T-helper 2 cell treated with Interferon-gamma antibody and Interleukin-4, amounts not matched to agents 100 ng/mL and 5 ng/mL, for 36 hours (primary cell): ENCODE measurements around the gene SMIM13. TPM values are rescaled to one million over a fixed set of nuclear protein-coding genes. Genes with fewer than 3 reads are reported as not detected.

ENCODE experiments used
- intact Hi-C: fragments of 100-400 bp; cut with micrococcal nuclease; formaldehyde crosslinking; loops from one replicate; pipeline ENCODE4 v1.15.1; 2023
- total RNA-seq: library from RNA; stranded (reverse); gene quantifications from 2 replicates; pipeline ENCODE4 v1.2.3, GENCODE V29; 2022

Gene SMIM13
- total RNA-seq, 1 donor from 2014 or later: 11.9 TPM

DNA sequence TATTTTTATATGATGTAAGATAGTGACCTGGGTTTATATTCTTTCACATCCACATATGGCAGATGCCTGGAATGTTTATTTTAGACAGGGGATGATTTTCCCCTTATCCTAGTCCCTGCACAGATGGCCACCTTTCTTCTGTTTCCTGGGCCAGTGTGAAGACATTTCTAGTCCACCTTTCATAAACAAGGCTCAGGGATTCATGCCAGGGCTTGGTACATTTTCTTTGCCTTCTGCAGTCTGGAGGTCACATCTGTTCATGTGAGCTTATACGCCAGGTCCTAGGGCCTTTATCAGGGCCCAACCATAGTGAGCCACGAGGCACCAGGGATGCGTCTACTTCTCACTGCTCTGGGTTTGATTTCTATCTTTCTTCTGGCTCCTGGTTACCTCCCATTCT is 55.9 kb downstream of the SMIM13 start:
- intact Hi-C loops: no loop called here

DNA sequence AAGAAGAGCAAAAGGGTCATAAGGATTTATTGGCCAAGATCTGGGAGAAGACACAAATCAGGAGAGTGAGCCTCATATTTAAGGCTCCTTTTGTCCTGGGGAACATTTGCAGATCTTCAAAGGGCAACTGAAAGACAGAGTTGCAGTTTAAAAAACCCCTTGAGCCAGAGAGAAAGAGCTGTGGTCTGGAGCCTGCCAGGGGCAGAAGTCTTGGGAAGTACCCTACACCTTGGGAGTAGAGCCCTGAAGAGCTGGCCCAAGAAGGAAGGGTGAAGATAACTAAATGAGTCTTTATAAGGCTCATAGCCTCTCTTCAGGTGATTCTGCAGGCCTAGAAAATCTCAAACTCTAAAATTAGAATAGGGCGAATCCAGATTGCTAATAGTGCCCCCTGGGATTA is 57.9 kb downstream of the SMIM13 start:
- intact Hi-C loops: no loop called here

DNA sequence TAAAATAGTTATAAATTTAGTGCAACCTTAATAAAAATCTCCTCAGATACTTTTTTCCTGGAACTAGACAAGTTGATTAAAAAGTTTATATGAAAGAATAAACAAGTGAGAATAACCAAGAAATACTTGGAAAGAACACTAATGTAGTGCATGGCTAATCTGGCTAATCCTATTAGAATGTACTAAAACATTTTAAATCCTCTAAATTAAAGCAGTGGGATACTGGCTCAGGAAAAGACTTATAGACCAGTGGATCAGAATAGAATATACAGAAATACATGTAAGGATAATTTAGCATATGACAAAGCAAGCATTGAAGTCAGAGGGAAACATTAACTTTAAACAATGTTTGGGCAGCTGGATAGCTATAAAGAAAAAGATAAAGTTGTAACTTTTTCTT is 58.9 kb downstream of the SMIM13 start:
- intact Hi-C loops: no loop called here

DNA sequence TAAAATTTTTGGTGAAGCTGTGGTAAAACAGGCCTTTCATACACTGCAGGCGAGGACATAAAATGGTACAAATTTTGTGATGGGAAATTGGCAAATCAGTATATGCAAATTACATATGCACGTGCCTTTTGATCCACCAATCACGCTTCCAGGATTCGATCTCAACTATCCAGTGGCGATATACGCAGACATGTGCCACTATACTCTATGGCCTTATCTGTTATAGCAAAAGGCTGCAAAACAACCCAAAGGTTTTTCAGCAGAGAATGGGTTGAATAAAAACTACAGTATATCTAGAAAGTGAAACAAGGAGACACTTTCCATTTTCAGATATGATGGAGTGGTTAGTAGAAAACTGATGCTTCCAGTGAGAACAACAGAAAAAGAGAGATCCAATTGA is 59.8 kb downstream of the SMIM13 start:
- intact Hi-C loops: no loop called here

DNA sequence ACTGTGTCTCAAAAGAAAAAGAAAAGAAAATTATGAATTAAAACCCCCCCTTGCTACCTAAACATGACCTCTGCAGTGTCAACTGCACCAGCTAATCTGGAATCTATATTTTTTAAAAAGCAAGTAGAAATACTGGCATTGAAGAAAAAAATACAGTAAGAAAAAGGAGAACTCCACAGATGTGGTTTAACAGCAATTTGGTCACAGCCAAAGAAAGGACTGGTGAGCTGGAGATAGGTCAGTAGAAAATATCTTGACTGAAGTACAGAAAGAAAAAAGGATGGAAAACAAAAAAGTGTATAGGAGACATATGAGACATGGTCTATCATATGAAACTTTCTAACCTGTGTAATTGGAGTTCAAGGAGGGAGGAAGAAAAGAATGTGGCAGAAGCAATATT is 62.0 kb downstream of the SMIM13 start:
- intact Hi-C loops: no loop called here

GRCh38 chr6:11160199-11160598 is 66.6 kb downstream of the SMIM13 start:
- intact Hi-C loops: no loop called here

DNA sequence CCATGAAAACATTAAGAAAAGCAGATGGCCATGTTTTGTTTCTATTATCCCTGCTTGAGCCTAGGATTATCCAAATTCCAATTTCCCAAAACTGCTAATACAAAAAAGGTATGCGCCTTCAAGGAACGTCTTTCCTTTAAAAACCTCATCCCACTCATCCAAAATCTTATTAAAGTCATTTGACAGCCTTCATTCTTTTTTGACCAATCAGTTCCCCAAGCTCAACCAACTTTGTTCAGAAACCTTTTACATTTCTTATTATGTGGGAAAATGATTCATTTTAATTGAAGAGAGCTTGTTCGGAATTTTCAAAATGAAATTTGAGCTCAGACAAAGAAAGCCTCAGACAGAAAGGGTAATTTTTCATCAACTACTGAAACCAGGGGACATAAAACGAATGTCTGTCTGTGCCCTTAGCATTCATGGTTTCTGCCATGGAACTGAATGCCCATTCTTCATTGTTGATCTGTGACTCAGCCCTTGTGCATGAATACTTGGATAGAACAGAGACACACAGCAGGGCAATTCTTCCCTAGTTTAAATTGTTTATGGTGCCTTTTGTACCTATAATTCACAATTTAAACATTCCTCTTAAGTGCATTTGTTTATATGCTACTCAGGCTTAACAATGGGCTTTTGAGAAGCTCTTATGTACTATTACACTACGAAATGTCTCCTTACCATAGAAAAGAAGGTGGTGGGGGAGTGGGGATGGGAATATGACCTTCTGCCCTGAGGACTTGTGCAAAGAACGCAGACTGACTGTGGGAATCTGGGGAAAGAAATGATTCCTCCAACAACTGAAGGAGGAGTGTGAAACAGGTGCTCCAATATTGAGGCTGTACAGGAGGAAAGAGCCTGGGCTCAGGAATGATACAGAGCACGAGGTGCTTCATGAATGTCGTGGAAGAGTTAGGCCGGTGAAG is 67.7 kb downstream of the SMIM13 start:
- intact Hi-C loops: no loop called here

- intact Hi-C loops: no loop called here
Measured at GRCh38 chr6:11162262-11162661, 68.6 kb downstream of the SMIM13 start.

GRCh38 chr6:11163932-11164331 is 70.3 kb downstream of the SMIM13 start:
- intact Hi-C loops: no loop called here

- intact Hi-C loops: no loop called here
Measured at GRCh38 chr6:11164717-11165646, 71.3 kb downstream of the SMIM13 start.

GRCh38 chr6:11166948-11167347 is 73.3 kb downstream of the SMIM13 start:
- intact Hi-C loops: no loop called here

DNA sequence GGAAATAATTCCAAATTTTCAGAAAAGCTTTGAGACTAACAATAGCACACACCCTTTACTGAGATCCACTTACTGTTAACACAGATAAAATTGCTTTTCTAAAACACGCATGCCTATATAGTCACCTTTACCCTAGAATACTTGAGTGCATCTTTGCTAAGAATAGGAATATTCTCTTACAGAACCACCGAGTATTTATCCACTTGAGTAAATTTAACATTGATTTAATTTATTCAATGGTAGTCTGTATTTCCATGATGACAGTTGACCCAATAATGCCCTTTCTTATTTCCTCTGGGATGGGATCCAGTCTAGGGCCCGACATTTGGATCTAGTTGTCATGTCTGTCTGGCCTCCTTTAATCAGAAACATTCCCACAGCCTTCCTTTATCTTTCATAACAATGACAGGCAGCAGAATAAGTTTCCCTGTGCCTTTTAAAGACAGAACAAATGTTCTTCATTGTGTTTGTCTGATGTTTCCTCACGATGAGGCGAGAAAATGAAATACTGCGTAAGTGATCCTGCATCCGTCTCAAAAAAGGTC is 74.5 kb downstream of the SMIM13 start:
- intact Hi-C loops: no loop called here

- intact Hi-C loops: loop anchor here (1.0 to 10.0 kb wide), 5 partner anchors 28 to 324 kb away; partner anchors contain the start of gene NEDD9
Measured at GRCh38 chr6:11171952-11172351, 78.3 kb downstream of the SMIM13 start.

- intact Hi-C loops: loop anchor here (1.0 to 10.0 kb wide), 5 partner anchors 28 to 324 kb away; partner anchors contain the start of gene NEDD9
Measured at GRCh38 chr6:11172501-11173327, 79.1 kb downstream of the SMIM13 start.

- intact Hi-C loops: loop anchor here (10.0 kb wide), 1 partner anchor 211 kb away; no protein-coding TSS in a partner anchor
Measured at GRCh38 chr6:11174242-11174611, 80.6 kb downstream of the SMIM13 start.

DNA sequence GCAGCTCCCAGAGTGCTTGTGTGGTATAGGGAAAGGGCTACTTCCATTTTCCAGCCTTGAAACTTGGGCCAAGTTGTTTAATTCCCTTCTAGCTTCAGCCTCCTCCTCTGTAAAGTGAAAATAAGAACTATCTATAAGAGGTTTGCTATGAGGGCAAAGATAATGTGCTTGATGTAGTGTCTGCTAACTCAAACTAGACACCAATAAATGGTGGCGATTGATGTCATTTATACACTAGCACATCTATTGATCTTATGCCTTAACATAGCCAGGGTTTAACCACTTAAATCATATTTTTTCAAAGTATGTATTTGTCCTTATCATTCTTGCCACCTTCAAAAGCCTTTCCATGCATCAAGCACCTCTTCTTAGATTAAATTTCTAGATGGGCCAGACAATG is 83.6 kb downstream of the SMIM13 start:
- intact Hi-C loops: loop anchor here (10.0 kb wide), 1 partner anchor 208 kb away; no protein-coding TSS in a partner anchor

DNA sequence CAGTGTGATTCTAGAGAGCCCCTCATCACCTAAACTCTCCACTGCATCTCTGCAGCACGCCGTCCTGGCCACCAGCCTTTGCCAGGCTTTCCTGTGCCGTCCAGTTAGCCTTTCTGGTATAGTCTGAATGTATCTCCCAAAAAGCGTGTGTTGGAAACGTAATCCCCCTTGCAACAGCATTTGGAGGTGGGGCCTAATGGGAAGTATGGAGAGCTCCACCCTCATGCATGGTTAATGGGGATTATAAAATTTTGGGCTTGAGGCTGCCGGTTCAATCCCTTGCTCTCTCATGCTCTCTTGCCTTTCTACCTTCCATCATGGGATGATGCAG is 85.4 kb downstream of the SMIM13 start:
- intact Hi-C loops: loop anchor here (10.0 kb wide), 1 partner anchor 206 kb away; no protein-coding TSS in a partner anchor

DNA sequence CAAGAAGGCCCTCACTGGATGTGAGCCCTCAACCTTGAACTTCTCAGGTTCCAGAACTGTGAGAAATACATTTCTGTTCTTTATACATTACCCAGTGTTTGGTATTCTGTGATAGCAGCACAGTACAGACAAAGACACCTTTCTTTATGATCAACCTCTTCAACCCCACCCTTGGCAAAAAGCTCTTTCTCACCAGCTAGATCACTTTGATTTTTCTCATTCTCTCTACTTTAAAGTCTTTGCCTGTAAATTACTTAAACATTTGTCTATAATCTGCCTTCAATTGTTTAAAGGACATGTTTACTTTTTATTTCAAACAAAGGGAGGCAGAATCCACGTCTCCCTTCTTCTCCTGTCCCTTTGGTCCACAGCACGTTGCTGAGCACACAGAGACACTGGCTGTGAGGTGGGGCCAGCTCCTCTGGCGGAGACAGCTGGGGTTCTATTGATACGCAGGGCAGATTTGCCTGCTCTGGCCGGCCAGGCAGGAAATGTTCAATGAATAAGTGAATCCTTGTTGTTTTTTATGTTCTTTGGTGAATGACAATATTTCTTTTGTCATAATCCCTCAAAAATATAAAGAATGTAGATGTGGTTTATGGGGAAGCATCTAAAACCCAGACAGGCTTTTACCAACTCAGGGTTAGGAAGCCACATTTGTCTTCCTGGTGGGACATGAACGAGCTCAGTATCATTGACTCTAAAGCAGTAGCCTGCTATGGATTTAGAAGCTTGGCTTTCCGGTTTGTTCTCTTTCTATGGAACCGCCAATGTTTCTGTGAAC is 86.0 kb downstream of the SMIM13 start:
- intact Hi-C loops: loop anchor here (10.0 kb wide), 1 partner anchor 205 kb away; no protein-coding TSS in a partner anchor

DNA sequence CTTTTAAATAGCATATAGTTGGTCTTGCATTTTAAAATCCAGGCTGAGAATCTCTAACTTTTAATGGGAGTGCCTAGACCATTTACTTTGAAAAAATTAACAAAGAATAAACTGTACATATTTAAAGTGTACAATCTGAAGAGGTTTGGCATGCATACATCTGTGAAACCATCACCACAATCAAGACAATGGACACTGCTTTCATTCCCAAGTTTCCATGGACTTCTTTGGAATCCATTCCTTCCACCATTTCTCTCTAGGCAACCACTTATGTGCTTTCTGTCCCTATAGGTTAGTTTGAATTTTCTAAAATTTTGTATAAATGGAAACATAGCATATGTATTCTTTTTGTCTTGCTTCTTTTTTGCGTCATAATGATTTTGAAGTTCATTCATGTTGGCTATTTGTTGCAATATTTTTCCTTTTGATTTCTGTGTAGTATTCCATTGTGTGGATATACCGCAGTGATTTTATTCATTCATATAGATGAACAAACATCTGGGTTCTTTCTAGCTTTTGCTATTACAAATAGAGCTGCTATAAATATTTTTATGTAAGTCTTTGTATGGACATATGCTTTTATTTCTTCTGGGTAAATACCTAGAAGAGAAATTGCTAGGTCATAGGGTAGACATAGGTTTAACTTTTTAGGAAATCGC is 88.0 kb downstream of the SMIM13 start:
- intact Hi-C loops: no loop called here
